SU-DHL-6 (cell line): ENCODE measurements around the gene CNTN4.

Source experiments
- H2AFZ ChIP-seq: fragments of 200-600 bp; sonication (generic); 2 replicates; pipeline ENCODE4 v1.6.1; 2014; ENCODE audit warnings: low read depth, mild to moderate bottlenecking, moderate library complexity, mixed read lengths, antibody characterized with exemption, low read length; ENCODE audit not compliant: severe bottlenecking
- H3F3A ChIP-seq: fragments of 200-600 bp; shearing (Covaris generic); 2 replicates; pipeline ENCODE4 v1.6.0; 2016; ENCODE audit warnings: antibody characterized with exemption, mild to moderate bottlenecking; ENCODE audit not compliant: insufficient read depth
- H3K27ac ChIP-seq: fragments of 200-600 bp; sonication (generic); 2 replicates; pipeline ENCODE4 v1.5.1; 2016; ENCODE audit warnings: low read depth, mild to moderate bottlenecking, low read length, moderate library complexity, mixed read lengths
- H3K27me3 ChIP-seq: fragments of 200-600 bp; sonication (generic), shearing (Covaris generic); 2 replicates; pipeline ENCODE4 v1.6.0; 2014; ENCODE audit warnings: mild to moderate bottlenecking, low read length
- H3K36me3 ChIP-seq: fragments of 200-600 bp; sonication (generic); 2 replicates; pipeline ENCODE4 v1.6.1; 2014; ENCODE audit warnings: mild to moderate bottlenecking, low read length, mixed read lengths
- H3K4me2 ChIP-seq: fragments of 300-600, 200-600 bp; shearing (Covaris generic), sonication (generic); 2 replicates; pipeline ENCODE4 v1.6.0; 2014; ENCODE audit warnings: low read length, low read depth, mild to moderate bottlenecking; ENCODE audit not compliant: poor library complexity, severe bottlenecking
- H3K4me3 ChIP-seq: fragments of 200-600 bp; sonication (generic); 2 replicates; pipeline ENCODE4 v1.5.1; 2014; ENCODE audit warnings: antibody characterized with exemption, low read length, mild to moderate bottlenecking, mixed read lengths; ENCODE audit not compliant: insufficient read depth, poor library complexity, severe bottlenecking
- H3K79me2 ChIP-seq: fragments of 200-600 bp; sonication (generic); 2 replicates; pipeline ENCODE4 v1.6.1; 2014; ENCODE audit warnings: mild to moderate bottlenecking, low read length, moderate library complexity; ENCODE audit not compliant: insufficient read depth
- H3K9ac ChIP-seq: fragments of 200-600 bp; sonication (generic); 2 replicates; pipeline ENCODE4 v1.7.0; 2014; ENCODE audit warnings: mild to moderate bottlenecking, low read length
- H3K9me2 ChIP-seq: fragments of 200-600 bp; sonication (generic); replicated peaks from 2 replicates; pipeline ENCODE4 v1.6.1; 2014; ENCODE audit warnings: low read length; ENCODE audit not compliant: insufficient read depth
- H3K9me3 ChIP-seq: fragments of 200-600 bp; sonication (generic); 2 replicates; pipeline ENCODE4 v1.6.1; 2014; ENCODE audit warnings: low read length, mixed read lengths; ENCODE audit not compliant: insufficient read depth
- H4K20me1 ChIP-seq: fragments of 200-600 bp; sonication (generic); 2 replicates; pipeline ENCODE4 v1.6.1; 2014; ENCODE audit warnings: low read depth, mild to moderate bottlenecking, antibody characterized with exemption, low read length, moderate library complexity, mixed read lengths
- CTCF ChIP-seq: fragments of 200-600 bp; sonication (generic); IDR thresholded peaks from one replicate; pipeline ENCODE4 v1.5.1; 2017; ENCODE audit warnings: antibody characterized with exemption, mild to moderate bottlenecking, low read length, moderate library complexity; ENCODE audit not compliant: insufficient read depth, poor library complexity, severe bottlenecking
- EZH2phosphoT487 ChIP-seq: fragments of 200-600 bp; sonication (generic), shearing (Covaris generic); conservative IDR thresholded peaks from 2 replicates; pipeline ENCODE4 v1.6.1; 2018; ENCODE audit warnings: mild to moderate bottlenecking, antibody characterized with exemption, low read length, moderate library complexity, mixed read lengths

Gene CNTN4

GRCh38 chr3:2484162-2485026, 385.7 kb downstream of the CNTN4 start:
- H3K4me2 ChIP-seq = no peak overlapping the region
- H3F3A ChIP-seq = no peaks in the 10 kb centered on the region
- no peaks in the 10 kb centered on the region for H3K9me3 ChIP-seq
- H2AFZ ChIP-seq = no peak overlapping the region
- no peaks in the 10 kb centered on the region for H3K79me2 ChIP-seq
- H3K4me3 ChIP-seq = no peak overlapping the region
- H3K27ac ChIP-seq = no peak overlapping the region
- TF ChIP-seq EZH2phosphoT487 = no peak
- no peaks in the 10 kb centered on the region for H3K27me3 ChIP-seq
- no peak overlapping the region for H3K9ac ChIP-seq
- H4K20me1 ChIP-seq = no peaks in the 10 kb centered on the region
- no peaks in the 10 kb centered on the region for H3K36me3 ChIP-seq
- no peaks in the 10 kb centered on the region for H3K9me2 ChIP-seq

DNA sequence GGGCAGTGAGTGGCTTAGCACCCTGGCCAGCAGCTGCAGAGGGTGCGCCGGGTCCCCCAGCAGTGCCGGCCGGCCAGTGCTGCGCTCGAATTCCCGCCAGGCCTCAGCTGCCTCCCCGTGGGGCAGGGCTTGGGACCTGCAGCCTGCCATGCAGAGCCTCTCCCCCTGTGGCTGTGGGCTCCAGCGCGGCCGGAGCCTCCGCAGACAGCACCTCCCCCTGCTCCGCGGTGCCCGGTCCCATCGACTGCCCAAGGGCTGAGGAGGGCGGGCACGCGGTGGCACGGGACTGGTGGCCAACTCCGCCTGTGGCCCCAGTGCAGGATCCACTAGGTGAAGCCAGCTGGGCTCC, 386.3 kb downstream of the CNTN4 start:
- Histone ChIP-seq H3K27me3 (no peaks in the 10 kb centered on the region), H3K9ac (no peak overlapping the region), H3K4me3 (no peak overlapping the region), H3K27ac (no peak overlapping the region), H2AFZ (no peak overlapping the region), H3F3A (no peaks in the 10 kb centered on the region), H3K4me2 (no peak overlapping the region), H4K20me1 (no peaks in the 10 kb centered on the region), H3K9me3 (no peaks in the 10 kb centered on the region), H3K79me2 (no peaks in the 10 kb centered on the region), H3K36me3 (no peaks in the 10 kb centered on the region), H3K9me2 (no peaks in the 10 kb centered on the region)
- TF ChIP-seq EZH2phosphoT487 = no peak
- no peak for TF ChIP-seq CTCF

DNA sequence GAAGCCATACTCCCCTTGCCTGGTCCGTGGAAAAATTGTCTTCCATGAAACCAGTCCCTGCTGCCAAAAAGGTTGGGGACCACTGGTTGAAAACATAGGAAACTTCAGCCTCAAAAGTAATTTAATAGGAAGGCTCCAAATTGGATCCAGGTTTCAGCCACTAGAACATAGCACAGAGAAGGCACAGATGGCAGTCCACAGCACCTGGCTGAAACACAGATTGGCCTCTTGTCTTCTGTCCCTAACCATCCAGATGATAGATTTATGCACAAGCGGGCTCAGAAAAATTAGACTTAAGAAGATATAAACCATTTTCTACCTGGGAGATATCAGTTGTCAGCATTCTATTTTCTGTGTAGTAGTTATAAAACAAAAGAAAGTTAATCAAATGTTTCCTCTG, 397.1 kb downstream of the CNTN4 start:
- H3K27me3 ChIP-seq = no peaks in the 10 kb centered on the region
- H3F3A ChIP-seq = no peaks in the 10 kb centered on the region
- H3K9me2 ChIP-seq = no peaks in the 10 kb centered on the region
- no peak overlapping the region for H3K27ac ChIP-seq
- no peak for TF ChIP-seq EZH2phosphoT487
- no peak for TF ChIP-seq CTCF
- H2AFZ ChIP-seq = no peak overlapping the region
- H3K9me3 ChIP-seq = no peaks in the 10 kb centered on the region
- no peak overlapping the region for H3K4me2 ChIP-seq
- H3K36me3 ChIP-seq = no peaks in the 10 kb centered on the region
- no peak overlapping the region for H3K9ac ChIP-seq
- no peaks in the 10 kb centered on the region for H3K79me2 ChIP-seq
- H3K4me3 ChIP-seq = no peak overlapping the region
- no peaks in the 10 kb centered on the region for H4K20me1 ChIP-seq

- Histone ChIP-seq H3K9ac (no peak overlapping the region), H3F3A (no peaks in the 10 kb centered on the region), H4K20me1 (no peaks in the 10 kb centered on the region), H3K4me2 (no peak overlapping the region), H2AFZ (no peak overlapping the region), H3K9me2 (no peaks in the 10 kb centered on the region), H3K9me3 (no peaks in the 10 kb centered on the region), H3K4me3 (no peak overlapping the region), H3K79me2 (no peaks in the 10 kb centered on the region), H3K27ac (no peak overlapping the region), H3K36me3 (no peaks in the 10 kb centered on the region), H3K27me3 (no peaks in the 10 kb centered on the region)
- TF ChIP-seq EZH2phosphoT487 = no peak
- TF ChIP-seq CTCF = no peak
Measured at GRCh38 chr3:2504912-2505311, 406.2 kb downstream of the CNTN4 start.
